IMR-90 (cell line): ENCODE results near the gene DCDC1. TPM values are rescaled to one million over a fixed set of nuclear protein-coding genes. Genes with fewer than 3 reads are reported as not detected.

Source experiments
- ATAC-seq: fragments of 200-7000 bp; cut with Tn5 transposase; 2 replicates; pipeline ENCODE4 v1.9.1; 2020; ENCODE audit warnings: low read depth, mild to moderate bottlenecking, moderate library complexity
- BruUV-seq: library from RNA; stranded (reverse); fragments of 400-500 nt; replicated peaks from 2 replicates; lab custom pipeline; 2021; lab: Mats Ljungman, UMichigan
- CTCF ChIA-PET: fragments of 300-600 bp; formaldehyde crosslinking; extraction: SDS; loops from one replicate; lab custom pipeline; 2021; ENCODE audit warnings: antibody characterized with exemption; lab: Yijun Ruan, JAX
- POLR2A ChIA-PET: fragments of 300-600 bp; sonication (Branson Sonifier 250); formaldehyde crosslinking; loops from one replicate; lab custom pipeline; 2022; ENCODE audit warnings: antibody characterized with exemption; ENCODE audit not compliant: unreplicated experiment; lab: Charles Lee
- DNase-seq: peaks from one replicate; pipeline ENCODE4 v3.0.0; 2013
- H2AFZ ChIP-seq: replicated peaks from 2 replicates; pipeline ENCODE3; 2013; ENCODE audit warnings: low read length, mild to moderate bottlenecking; ENCODE audit not compliant: poor library complexity
- H2AK5ac ChIP-seq: 2 replicates; pipeline ENCODE4 v1.6.1; 2013; ENCODE audit warnings: low read depth, low read length, inconsistent platforms
- H2AK9ac ChIP-seq: replicated peaks from 2 replicates; pipeline ENCODE3; 2013; ENCODE audit warnings: mild to moderate bottlenecking, low read depth, low read length, moderate library complexity; ENCODE audit not compliant: poor library complexity
- H2BK120ac ChIP-seq: 2 replicates; pipeline ENCODE4 v1.6.1; 2013; ENCODE audit warnings: low read depth, low read length, inconsistent platforms
- H2BK15ac ChIP-seq: 3 replicates; pipeline ENCODE4 v1.6.1; 2013; ENCODE audit warnings: low read depth, low read length, inconsistent platforms
- H2BK20ac ChIP-seq: 2 replicates; pipeline ENCODE4 v1.6.1; 2013; ENCODE audit warnings: low read depth, mild to moderate bottlenecking, inconsistent platforms, low read length, moderate library complexity
- H2BK5ac ChIP-seq: 2 replicates; pipeline ENCODE4 v1.6.1; 2013; ENCODE audit warnings: mild to moderate bottlenecking, low read depth, low read length, inconsistent platforms; ENCODE audit not compliant: poor library complexity, severe bottlenecking
- H3K14ac ChIP-seq: replicated peaks from 2 replicates; pipeline ENCODE4 v1.6.1; 2013; ENCODE audit warnings: low read depth, low read length, inconsistent platforms
- H3K18ac ChIP-seq: 2 replicates; pipeline ENCODE4 v1.6.1; 2013; ENCODE audit warnings: low read depth, low read length, control low read depth
- H3K23ac ChIP-seq: 2 replicates; pipeline ENCODE4 v1.6.1; 2013; ENCODE audit warnings: low read depth, low read length, inconsistent platforms
- H3K27ac ChIP-seq: 2 replicates; pipeline ENCODE4 v1.5.1; 2013; ENCODE audit warnings: mild to moderate bottlenecking, control low read depth, low read length; ENCODE audit not compliant: insufficient read depth
- H3K27me3 ChIP-seq: 2 replicates; pipeline ENCODE4 v1.6.1; 2013; ENCODE audit warnings: low read length; ENCODE audit not compliant: control insufficient read depth, insufficient read depth
- H3K36me3 ChIP-seq: 2 replicates; pipeline ENCODE4 v1.6.1; 2013; ENCODE audit warnings: low read length, mixed read lengths; ENCODE audit not compliant: control insufficient read depth, insufficient read depth
- H3K4ac ChIP-seq: 2 replicates; pipeline ENCODE4 v1.6.1; 2013; ENCODE audit warnings: low read depth, low read length, inconsistent platforms
- H3K4me1 ChIP-seq: 2 replicates; pipeline ENCODE4 v1.6.1; 2013; ENCODE audit warnings: low read length, mixed read lengths; ENCODE audit not compliant: control insufficient read depth, insufficient read depth
- H3K4me2 ChIP-seq: 2 replicates; pipeline ENCODE4 v1.6.1; 2013; ENCODE audit warnings: low read depth, mild to moderate bottlenecking, control low read depth, low read length, moderate library complexity
- H3K4me3 ChIP-seq: 2 replicates; pipeline ENCODE4 v1.5.1; 2013; ENCODE audit warnings: low read depth, mild to moderate bottlenecking, control low read depth, low read length, moderate library complexity; ENCODE audit not compliant: insufficient read depth
- H3K56ac ChIP-seq: 2 replicates; pipeline ENCODE4 v1.6.1; 2013; ENCODE audit warnings: low read length, inconsistent platforms; ENCODE audit not compliant: insufficient read depth; ENCODE audit errors: extremely low read depth
- H3K79me1 ChIP-seq, 2 experiments: 2 replicates each; pipeline ENCODE4 v1.6.1; 2013; ENCODE audit warnings: low read length in 2 of 2, inconsistent platforms in 1 of 2, low read depth in 1 of 2
- H3K9ac ChIP-seq: 2 replicates; pipeline ENCODE4 v1.6.1; 2013; ENCODE audit warnings: low read depth, low read length, control low read depth
- H3K9me1 ChIP-seq: 2 replicates; pipeline ENCODE4 v1.6.1; 2013; ENCODE audit warnings: low read length, inconsistent platforms; ENCODE audit not compliant: insufficient read depth
- H3K9me3 ChIP-seq: 2 replicates; pipeline ENCODE4 v1.6.1; 2013; ENCODE audit warnings: low read length; ENCODE audit not compliant: control insufficient read depth, insufficient read depth
- H4K20me1 ChIP-seq: 2 replicates; pipeline ENCODE4 v1.6.1; 2013; ENCODE audit warnings: low read length, inconsistent platforms; ENCODE audit not compliant: insufficient read depth
- H4K5ac ChIP-seq: 2 replicates; pipeline ENCODE4 v1.6.1; 2013; ENCODE audit warnings: mild to moderate bottlenecking, low read depth, low read length, control low read depth
- H4K8ac ChIP-seq, 2 experiments: 2 replicates each; pipeline ENCODE4 v1.6.1; 2013; ENCODE audit warnings: low read depth in 2 of 2, low read length in 2 of 2, control low read depth in 1 of 2, inconsistent platforms in 1 of 2
- H4K91ac ChIP-seq: 2 replicates; pipeline ENCODE4 v1.6.1; 2013; ENCODE audit warnings: low read depth, low read length, inconsistent platforms; ENCODE audit not compliant: insufficient read depth
- BHLHE40 ChIP-seq: fragments of 150-350 bp; IDR thresholded peaks from 2 replicates; pipeline ENCODE4 v1.6.1; 2016; ENCODE audit warnings: mild to moderate bottlenecking, low read depth, low read length
- MXI1 ChIP-seq: IDR thresholded peaks from 2 replicates; pipeline ENCODE4 v1.6.1; 2012; ENCODE audit warnings: low read depth, mild to moderate bottlenecking, low read length, moderate library complexity, borderline replicate concordance
- POLR2A ChIP-seq: IDR thresholded peaks from 2 replicates; pipeline ENCODE4 v1.6.1; 2012; ENCODE audit warnings: mild to moderate bottlenecking, low read depth, low read length
- RFX5 ChIP-seq: IDR thresholded peaks from 2 replicates; pipeline ENCODE4 v1.8.0; 2012; ENCODE audit warnings: low read depth, mild to moderate bottlenecking, low read length, moderate library complexity
- SMC3 ChIP-seq: fragments of 150-350 bp; IDR thresholded peaks from 2 replicates; pipeline ENCODE4 v1.6.1; 2016; ENCODE audit warnings: low read depth, mild to moderate bottlenecking, antibody characterized with exemption, low read length, moderate library complexity
- WGBS, 2 experiments: methylation state at CpG; one replicate each; pipeline versions ENCODE4 v1.1.5 to v1.1.7; 2013; ENCODE audit warnings: missing lambda C conversion rate in 2 of 2; ENCODE audit not compliant: insufficient read length in 1 of 2; ENCODE audit errors: extremely low coverage in 2 of 2; 5-methylcytosine and 5-hydroxymethylcytosine counted together
- dilution Hi-C: fragments of 300-500 bp; cut with HindIII; formaldehyde crosslinking; loops from one replicate; pipeline ENCODE4 v1.14.3; 2018; ENCODE audit warnings: low sequenced_read_pairs; ENCODE audit not compliant: unreplicated experiment
- in situ Hi-C: fragments of 300-500 bp; cut with MboI; formaldehyde crosslinking; loops from 3 replicates; pipeline ENCODE4 v1.14.3; 2019; ENCODE audit warnings: low sequenced_read_pairs, inconsistent platforms, mixed read lengths
- intact Hi-C: fragments of 100-400 bp; cut with micrococcal nuclease; formaldehyde crosslinking; loops from 2 replicates; pipeline ENCODE4 v1.10.0; 2022
- polyA plus RNA-seq, 3 experiments: library from polyadenylated mRNA; depleted of rRNA; stranded (reverse); fragments of >200 nt; gene quantifications; 2 replicates each; pipeline ENCODE4 v1.2.3, GENCODE V29; 2012; ENCODE audit warnings: low replicate concordance in 1 of 3
- total RNA-seq: library from RNA; depleted of rRNA; stranded (reverse); fragments of >200 nt; gene quantifications from 2 replicates; pipeline ENCODE4 v1.2.3, GENCODE V29; 2012
- TF ChIP-seq, protein P1 (sequence below): conservative IDR thresholded peaks from 2 replicates; pipeline ENCODE4 v1.5.1; 2012; ENCODE audit warnings: mild to moderate bottlenecking, low read depth, low read length, improper control_type of control experiment
- TF ChIP-seq, protein P2 (sequence below): fragments of 150-350 bp; IDR thresholded peaks from 2 replicates; pipeline ENCODE4 v1.6.1; 2016; ENCODE audit warnings: low read depth, mild to moderate bottlenecking, low read length, moderate library complexity, borderline replicate concordance

Gene DCDC1
- total and polyA plus RNA-seq, 2 of the 4 experiments (the other 2 are of a cell fraction): not detected

DNA sequence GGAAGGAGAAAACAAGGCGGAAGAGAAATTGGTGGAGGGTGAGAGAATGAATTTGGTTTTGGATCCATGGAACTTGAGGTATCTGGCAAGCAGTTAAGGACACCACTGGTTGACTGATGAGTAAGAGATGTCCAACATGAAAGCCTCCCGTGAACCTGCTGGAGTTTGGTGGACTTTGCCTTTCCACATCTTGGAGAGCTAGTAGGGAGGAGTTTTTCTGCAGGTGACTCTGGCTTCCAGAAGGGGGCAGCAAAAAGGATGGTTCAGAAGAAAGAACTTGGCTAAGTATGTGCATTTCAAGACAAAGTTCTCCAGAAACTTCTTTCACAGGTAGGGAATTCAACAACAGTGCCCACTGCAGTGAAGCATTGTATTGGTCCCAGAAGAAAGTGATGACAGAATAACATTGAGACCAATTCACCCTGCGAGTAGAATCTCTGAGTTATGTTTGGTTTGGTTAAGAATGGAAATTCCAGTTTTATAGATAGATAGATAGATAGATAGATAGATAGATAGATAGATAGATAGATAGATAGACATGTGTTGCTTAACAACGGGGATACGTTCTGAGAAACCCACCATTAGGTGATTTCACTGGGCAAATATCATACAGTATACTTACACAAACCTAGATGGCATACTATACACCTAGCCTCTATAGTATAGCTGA lies 28.5 kb downstream of the DCDC1 start (continued):
- TF ChIP-seq SMC3: peak; percentile 40; the same call in 1 of the 2 replicates

DNA sequence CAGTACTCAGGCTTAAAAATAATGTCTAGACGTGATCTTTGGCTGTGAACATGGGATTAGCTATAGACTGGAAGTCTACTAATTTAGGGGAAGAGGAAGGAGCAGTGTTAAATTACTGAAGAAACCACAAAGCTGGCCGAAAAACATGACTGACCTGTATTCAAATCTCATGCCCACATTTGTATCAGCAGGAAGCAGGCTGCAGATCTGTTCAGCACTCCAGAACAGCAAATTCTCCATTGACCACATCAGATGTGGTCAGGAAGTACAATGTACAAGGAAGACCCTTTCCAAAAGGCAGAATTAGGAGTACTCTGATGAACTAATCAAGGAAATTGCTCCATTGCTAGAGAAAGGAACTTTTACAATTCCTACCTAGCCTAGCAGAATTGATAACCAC lies 31.7 kb downstream of the DCDC1 start:
- H2BK120ac ChIP-seq: no peak overlapping the region
- BruUV-seq: no TSS peak
- no peaks in the 10 kb centered on the region for H3K9me1 ChIP-seq
- no peak overlapping the region for H3K56ac ChIP-seq
- no peak overlapping the region for H3K18ac ChIP-seq
- no peak for DNase-seq
- H4K8ac ChIP-seq: no peak overlapping the region
- H3K36me3 ChIP-seq: no peaks in the 10 kb centered on the region
- no peaks in the 10 kb centered on the region for H4K20me1 ChIP-seq
- no peak overlapping the region for H3K4ac ChIP-seq
- intact Hi-C loops (no loop called here), dilution Hi-C loops (no loop called here), in situ Hi-C loops (no loop called here)
- no peak overlapping the region for H3K23ac ChIP-seq
- no peak overlapping the region for H3K14ac ChIP-seq
- H3K4me3 ChIP-seq: no peak overlapping the region
- no peak overlapping the region for H4K5ac ChIP-seq
- ATAC-seq: no peak
- H2BK20ac ChIP-seq: no peak overlapping the region
- no peak overlapping the region for H2BK15ac ChIP-seq
- no peak for TF ChIP-seq BHLHE40
- no peak for TF ChIP-seq MXI1
- TF ChIP-seq, protein P1, sequence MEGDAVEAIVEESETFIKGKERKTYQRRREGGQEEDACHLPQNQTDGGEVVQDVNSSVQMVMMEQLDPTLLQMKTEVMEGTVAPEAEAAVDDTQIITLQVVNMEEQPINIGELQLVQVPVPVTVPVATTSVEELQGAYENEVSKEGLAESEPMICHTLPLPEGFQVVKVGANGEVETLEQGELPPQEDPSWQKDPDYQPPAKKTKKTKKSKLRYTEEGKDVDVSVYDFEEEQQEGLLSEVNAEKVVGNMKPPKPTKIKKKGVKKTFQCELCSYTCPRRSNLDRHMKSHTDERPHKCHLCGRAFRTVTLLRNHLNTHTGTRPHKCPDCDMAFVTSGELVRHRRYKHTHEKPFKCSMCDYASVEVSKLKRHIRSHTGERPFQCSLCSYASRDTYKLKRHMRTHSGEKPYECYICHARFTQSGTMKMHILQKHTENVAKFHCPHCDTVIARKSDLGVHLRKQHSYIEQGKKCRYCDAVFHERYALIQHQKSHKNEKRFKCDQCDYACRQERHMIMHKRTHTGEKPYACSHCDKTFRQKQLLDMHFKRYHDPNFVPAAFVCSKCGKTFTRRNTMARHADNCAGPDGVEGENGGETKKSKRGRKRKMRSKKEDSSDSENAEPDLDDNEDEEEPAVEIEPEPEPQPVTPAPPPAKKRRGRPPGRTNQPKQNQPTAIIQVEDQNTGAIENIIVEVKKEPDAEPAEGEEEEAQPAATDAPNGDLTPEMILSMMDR: no peak
- TF ChIP-seq RFX5: no peak
- TF ChIP-seq, protein P2, sequence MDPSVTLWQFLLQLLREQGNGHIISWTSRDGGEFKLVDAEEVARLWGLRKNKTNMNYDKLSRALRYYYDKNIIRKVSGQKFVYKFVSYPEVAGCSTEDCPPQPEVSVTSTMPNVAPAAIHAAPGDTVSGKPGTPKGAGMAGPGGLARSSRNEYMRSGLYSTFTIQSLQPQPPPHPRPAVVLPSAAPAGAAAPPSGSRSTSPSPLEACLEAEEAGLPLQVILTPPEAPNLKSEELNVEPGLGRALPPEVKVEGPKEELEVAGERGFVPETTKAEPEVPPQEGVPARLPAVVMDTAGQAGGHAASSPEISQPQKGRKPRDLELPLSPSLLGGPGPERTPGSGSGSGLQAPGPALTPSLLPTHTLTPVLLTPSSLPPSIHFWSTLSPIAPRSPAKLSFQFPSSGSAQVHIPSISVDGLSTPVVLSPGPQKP: no peak
- no peak for TF ChIP-seq POLR2A
- H4K91ac ChIP-seq: no peak overlapping the region
- ChIA-PET CTCF (interaction anchor here (0.6 kb wide), 1 partner anchor 1092 kb away, joined by 3 read pairs; no protein-coding TSS in a partner anchor), POLR2A (no interaction called here)
- no peak overlapping the region for H2BK5ac ChIP-seq
- no peaks in the 10 kb centered on the region for H3K9me3 ChIP-seq
- no peaks in the 10 kb centered on the region for H3K79me1 ChIP-seq
- no peak overlapping the region for H3K9ac ChIP-seq
- H3K4me2 ChIP-seq: no peak overlapping the region
- H2AFZ ChIP-seq: no peak overlapping the region
- no CpG with 5 or more reads among the region's 2 CpGs for WGBS, 2 experiments
- H2AK9ac ChIP-seq: no peak overlapping the region
- H3K27ac ChIP-seq: no peak overlapping the region
- H2AK5ac ChIP-seq: no peak overlapping the region
- no peaks in the 10 kb centered on the region for H3K4me1 ChIP-seq
- no peaks in the 10 kb centered on the region for H3K27me3 ChIP-seq
